B cell (primary cell): Measurements from ENCODE around the gene GABRQ. TPM values are rescaled to one million over a fixed set of nuclear protein-coding genes. Genes with fewer than 3 reads are reported as not detected.

Source experiments
- ATAC-seq: fragments of 200-7000 bp; cut with Tn5 transposase; one replicate; pipeline ENCODE4 v1.10.0; 2021; ENCODE audit warnings: low read depth, mild to moderate bottlenecking, moderate number of reproducible peaks, moderate library complexity
- CTCF ChIA-PET: fragments of 350-600 bp; sonication (Branson Sonifier 250); formaldehyde crosslinking; loops from one replicate; lab custom pipeline; 2021; ENCODE audit warnings: antibody characterized with exemption, inconsistent platforms; lab: Charles Lee
- POLR2A ChIA-PET: fragments of 350-600 bp; sonication (Branson Sonifier 250); formaldehyde crosslinking; loops from one replicate; lab custom pipeline; 2021; ENCODE audit warnings: antibody characterized with exemption; lab: Charles Lee
- DNase-seq: peaks from one replicate; pipeline ENCODE4 v3.0.0; 2013
- H2AFZ ChIP-seq: 2 replicates; pipeline ENCODE4 v1.6.1; 2012; ENCODE audit warnings: mild to moderate bottlenecking, low read depth, low read length; ENCODE audit not compliant: insufficient read depth, poor library complexity, severe bottlenecking
- H3K27ac ChIP-seq, 2 donors: 1 replicate in 1 of 2; 2 replicates in 1 of 2; pipeline ENCODE4 v1.5.1; 2012 to 2013; ENCODE audit warnings: low read length in 2 of 2, mild to moderate bottlenecking in 2 of 2, moderate library complexity in 1 of 2
- H3K27me3 ChIP-seq, 4 experiments: fragments of 200-600 bp in 1 of 4; sonication (generic) in 1 of 4; replicated peaks in 1 of 4; 1 replicate in 2 of 4; 2 replicates in 2 of 4; pipeline versions ENCODE4 v1.6.1 to v1.7.0; 2013 to 2016; ENCODE audit warnings: low read length in 3 of 4, mild to moderate bottlenecking in 2 of 4, mixed read lengths in 1 of 4, moderate library complexity in 1 of 4; ENCODE audit not compliant: insufficient read depth in 4 of 4, control insufficient read depth in 3 of 4; ENCODE audit errors: control extremely low read depth in 1 of 4
- H3K36me3 ChIP-seq, 2 experiments: replicated peaks in 1 of 2; 1 replicate in 1 of 2; 2 replicates in 1 of 2; pipeline versions ENCODE4 v1.6.1 to v1.7.1; 2013; ENCODE audit warnings: low read length in 1 of 2; ENCODE audit not compliant: insufficient read depth in 2 of 2, control insufficient read depth in 1 of 2; ENCODE audit errors: control extremely low read depth in 1 of 2, extremely low read depth in 1 of 2
- H3K4me1 ChIP-seq, 2 donors: fragments of 200-600 bp in 1 of 2; sonication (generic) in 1 of 2; 1 replicate in 1 of 2; 2 replicates in 1 of 2; pipeline versions ENCODE4 v1.5.1 to v1.6.1; 2013 to 2017; ENCODE audit warnings: low read length in 2 of 2; ENCODE audit not compliant: control insufficient read depth in 2 of 2, insufficient read depth in 2 of 2
- H3K4me2 ChIP-seq: replicated peaks from 2 replicates; pipeline ENCODE3; 2012; ENCODE audit warnings: mild to moderate bottlenecking, low read depth, low read length; ENCODE audit not compliant: poor library complexity, severe bottlenecking
- H3K4me3 ChIP-seq, 5 experiments: fragments of 200-600 bp in 1 of 5; sonication (generic) in 1 of 5; 1 replicate in 3 of 5; 2 replicates in 2 of 5; pipeline versions ENCODE4 v1.5.1 to v1.7.0; 2011 to 2016; ENCODE audit warnings: low read length in 4 of 5, mild to moderate bottlenecking in 4 of 5, low read depth in 2 of 5, control low read depth in 1 of 5, moderate library complexity in 1 of 5; ENCODE audit not compliant: insufficient read depth in 1 of 5; ENCODE audit errors: control extremely low read depth in 1 of 5, extremely low read depth in 1 of 5
- H3K79me2 ChIP-seq: fragments of 200-600 bp; sonication (generic); one replicate; pipeline ENCODE4 v1.6.0; 2016; ENCODE audit warnings: low read length; ENCODE audit not compliant: control insufficient read depth, insufficient read depth
- H3K9ac ChIP-seq: fragments of 200-600 bp; sonication (generic); 2 replicates; pipeline ENCODE4 v1.6.1; 2017; ENCODE audit warnings: mild to moderate bottlenecking, low read length, moderate library complexity
- H3K9me3 ChIP-seq, 3 donors: one replicate each; pipeline versions ENCODE4 v1.6.1 to v1.7.1; 2013; ENCODE audit warnings: low read length in 2 of 3; ENCODE audit not compliant: control insufficient read depth in 2 of 3, insufficient read depth in 1 of 3; ENCODE audit errors: control extremely low read depth in 1 of 3
- H4K20me1 ChIP-seq: 2 replicates; pipeline ENCODE4 v1.6.0; 2012; ENCODE audit warnings: mild to moderate bottlenecking, low read length; ENCODE audit not compliant: insufficient read depth, control insufficient read depth, poor library complexity, severe bottlenecking
- H3K27ac Mint-ChIP-seq: one replicate; pipeline ENCODE4 v1.8.0; 2021; ENCODE audit warnings: mixed read lengths
- H3K27me3 Mint-ChIP-seq: one replicate; pipeline ENCODE4 v1.8.0; 2021; ENCODE audit warnings: mixed read lengths
- H3K4me1 Mint-ChIP-seq: one replicate; pipeline ENCODE4 v1.8.0; 2021; ENCODE audit warnings: mixed read lengths
- H3K4me3 Mint-ChIP-seq: one replicate; pipeline ENCODE4 v1.8.0; 2021; ENCODE audit warnings: mixed read lengths
- H3K9me3 Mint-ChIP-seq: one replicate; pipeline ENCODE4 v1.8.0; 2022; ENCODE audit warnings: mixed read lengths; ENCODE audit not compliant: insufficient read depth
- CTCF ChIP-seq: fragments of 200-600 bp; IDR thresholded peaks from one replicate; pipeline ENCODE4 v1.8.0; 2022; ENCODE audit warnings: antibody characterized with exemption, mild to moderate bottlenecking
- EZH2 ChIP-seq: IDR thresholded peaks from 2 replicates; pipeline ENCODE4 v1.6.1; 2012; ENCODE audit warnings: borderline replicate concordance, low read depth, mild to moderate bottlenecking, moderate library complexity, low read length; ENCODE audit not compliant: insufficient read depth, poor library complexity, severe bottlenecking
- WGBS: methylation state at CpG from one replicate; pipeline ENCODE4 v1.1.5; 2013; ENCODE audit warnings: missing lambda C conversion rate; ENCODE audit not compliant: insufficient coverage; 5-methylcytosine and 5-hydroxymethylcytosine counted together
- intact Hi-C: fragments of 100-400 bp; cut with micrococcal nuclease; formaldehyde crosslinking; loops from one replicate; pipeline ENCODE4 v1.10.0; 2022
- polyA plus RNA-seq: library from polyadenylated mRNA; depleted of rRNA; stranded (reverse); fragments of >200 nt; gene quantifications from 2 replicates; pipeline ENCODE4 v1.2.3, GENCODE V29; 2012
- total RNA-seq, 2 donors: library from RNA; stranded (reverse); fragments of 120-200 nt in 1 of 2; gene quantifications; 1 replicate in 1 of 2; 2 replicates in 1 of 2; pipeline versions ENCODE4 v1.2.3 to v1.2.4, GENCODE V29; 2013 to 2022

GABRQ gene
- total and polyA plus RNA-seq, 2 donors (not counting 1 experiment from before 2014, with no cell fraction given) = not detected

GRCh38 chrX:152652060-152652459 lies 14.4 kb downstream of the GABRQ start:
- no peak for ATAC-seq
- CTCF ChIA-PET = no interaction called here

DNA sequence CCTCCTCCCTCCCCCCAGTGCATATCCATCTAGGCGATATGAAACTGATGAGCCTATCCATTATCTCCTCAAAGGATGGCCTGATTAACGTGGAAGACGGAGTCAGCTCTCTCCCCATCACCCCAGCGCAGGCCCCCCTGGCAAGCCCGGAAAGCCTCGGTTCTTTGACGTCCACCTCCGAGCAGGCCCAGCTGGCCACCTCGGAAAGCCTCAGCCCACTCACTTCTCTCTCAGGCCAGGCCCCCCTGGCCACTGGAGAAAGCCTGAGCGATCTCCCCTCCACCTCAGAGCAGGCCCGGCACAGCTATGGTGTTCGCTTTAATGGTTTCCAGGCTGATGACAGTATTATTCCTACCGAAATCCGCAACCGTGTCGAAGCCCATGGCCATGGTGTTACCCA lies 14.8 kb downstream of the GABRQ start:
- POLR2A ChIA-PET = no interaction called here
- intact Hi-C loops = no loop called here
- DNase-seq (no peak), ATAC-seq (no peak)
- H3K4me3 Mint-ChIP-seq = no peak overlapping the region
- CTCF ChIA-PET = no interaction called here
- no peak overlapping the region for H3K27ac Mint-ChIP-seq
- H3K27me3 ChIP-seq = no peaks in the 10 kb centered on the region
- H3K27me3 Mint-ChIP-seq = no peaks in the 10 kb centered on the region
- H3K9me3 ChIP-seq = no peaks in the 10 kb centered on the region
- H3K4me2 ChIP-seq = no peak overlapping the region
- 100% methylated on average over 6 of the region's 16 CpGs for WGBS
- no peaks in the 10 kb centered on the region for H3K9me3 Mint-ChIP-seq
- no peaks in the 10 kb centered on the region for H3K4me1 ChIP-seq
- no peak overlapping the region for H3K4me3 ChIP-seq
- no peaks in the 10 kb centered on the region for H3K79me2 ChIP-seq
- no peaks in the 10 kb centered on the region for H3K36me3 ChIP-seq
- no peak overlapping the region for H3K27ac ChIP-seq
- no peak for TF ChIP-seq EZH2
- no peak for TF ChIP-seq CTCF
- H2AFZ ChIP-seq = no peak overlapping the region
- H3K4me1 Mint-ChIP-seq = no peaks in the 10 kb centered on the region
- no peak overlapping the region for H3K9ac ChIP-seq
- no peaks in the 10 kb centered on the region for H4K20me1 ChIP-seq

More at GRCh38 chrX:152652060-152652459, 14.4 kb downstream of the GABRQ start:
- whole genome bisulfite sequencing = 100% methylated on average over 1 of the region's 6 CpGs
- Histone ChIP-seq H3K4me3 (no peak overlapping the region), H3K9me3 (no peaks in the 10 kb centered on the region), H3K36me3 (no peaks in the 10 kb centered on the region), H4K20me1 (no peaks in the 10 kb centered on the region), H3K4me2 (no peak overlapping the region), H3K79me2 (no peaks in the 10 kb centered on the region), H3K27ac (no peak overlapping the region), H3K9ac (no peak overlapping the region), H2AFZ (no peak overlapping the region), H3K4me1 (no peaks in the 10 kb centered on the region), H3K27me3 (no peaks in the 10 kb centered on the region)
- Mint-ChIP-seq H3K9me3 (no peaks in the 10 kb centered on the region), H3K27ac (no peak overlapping the region), H3K27me3 (no peaks in the 10 kb centered on the region), H3K4me1 (no peaks in the 10 kb centered on the region), H3K4me3 (no peak overlapping the region)
- no peak for TF ChIP-seq CTCF
- TF ChIP-seq EZH2 = no peak
- no peak for DNase-seq
- POLR2A ChIA-PET = no interaction called here
- intact Hi-C loops = no loop called here
